WI38 (cell line): Measurements from ENCODE around the gene TTYH2.

Experiments used
- H3K4me3 ChIP-seq: 2 replicates; pipeline ENCODE4 v1.5.1; 2011; ENCODE audit warnings: low read depth, mild to moderate bottlenecking, control low read depth, low read length
- TF ChIP-seq, protein P1 (sequence below): IDR thresholded peaks from 2 replicates; pipeline ENCODE4 v1.5.1; 2012; ENCODE audit warnings: low read depth, mild to moderate bottlenecking, control low read depth, low read length

TTYH2 gene

DNA sequence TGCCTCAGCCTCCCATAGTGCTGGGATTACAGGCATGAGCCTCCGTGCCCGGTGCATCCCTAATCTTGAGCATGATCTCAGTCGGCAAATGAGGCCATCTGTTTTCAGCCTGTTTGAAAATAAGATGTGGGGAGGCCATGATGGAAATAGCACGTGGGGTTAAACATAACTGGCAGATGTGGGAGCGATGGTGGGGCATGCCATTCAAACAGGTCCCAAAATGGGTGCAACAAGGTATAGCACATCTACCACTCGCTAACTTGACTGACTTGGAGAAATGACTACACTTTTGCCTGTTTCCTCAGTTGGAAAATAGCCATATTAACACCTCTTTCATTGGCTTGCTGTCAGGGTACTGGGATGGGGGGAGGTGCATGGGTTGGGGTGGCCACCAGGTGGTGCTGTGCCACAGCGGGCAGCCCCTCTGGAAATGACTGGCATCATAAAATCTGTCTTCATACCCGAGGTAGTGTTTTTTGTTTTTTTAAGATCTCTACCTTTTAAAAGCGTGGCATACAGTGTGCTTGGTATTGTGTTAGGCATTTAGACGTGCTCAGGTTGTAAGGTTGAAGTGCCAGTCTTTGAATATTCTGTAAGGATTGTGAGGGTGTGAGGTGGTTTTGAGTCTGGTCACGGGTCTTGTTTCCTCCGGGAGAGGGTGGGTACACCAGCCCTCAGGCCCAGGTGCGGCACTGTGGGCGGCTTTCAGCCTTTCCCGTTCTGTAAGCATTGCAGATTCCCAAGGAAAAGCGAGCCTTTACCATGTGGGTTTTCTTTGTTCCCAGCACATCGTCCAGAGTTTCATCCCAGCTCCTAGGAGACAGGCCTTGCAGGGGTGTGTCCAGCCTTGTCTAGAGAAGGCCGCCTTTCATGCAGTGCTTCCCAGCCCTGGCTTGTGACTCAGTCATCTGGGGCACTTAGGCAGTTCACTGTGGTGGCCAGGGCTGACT, 2.9 kb upstream of the TTYH2 start:
- H3K4me3 ChIP-seq: no peak overlapping the region

DNA sequence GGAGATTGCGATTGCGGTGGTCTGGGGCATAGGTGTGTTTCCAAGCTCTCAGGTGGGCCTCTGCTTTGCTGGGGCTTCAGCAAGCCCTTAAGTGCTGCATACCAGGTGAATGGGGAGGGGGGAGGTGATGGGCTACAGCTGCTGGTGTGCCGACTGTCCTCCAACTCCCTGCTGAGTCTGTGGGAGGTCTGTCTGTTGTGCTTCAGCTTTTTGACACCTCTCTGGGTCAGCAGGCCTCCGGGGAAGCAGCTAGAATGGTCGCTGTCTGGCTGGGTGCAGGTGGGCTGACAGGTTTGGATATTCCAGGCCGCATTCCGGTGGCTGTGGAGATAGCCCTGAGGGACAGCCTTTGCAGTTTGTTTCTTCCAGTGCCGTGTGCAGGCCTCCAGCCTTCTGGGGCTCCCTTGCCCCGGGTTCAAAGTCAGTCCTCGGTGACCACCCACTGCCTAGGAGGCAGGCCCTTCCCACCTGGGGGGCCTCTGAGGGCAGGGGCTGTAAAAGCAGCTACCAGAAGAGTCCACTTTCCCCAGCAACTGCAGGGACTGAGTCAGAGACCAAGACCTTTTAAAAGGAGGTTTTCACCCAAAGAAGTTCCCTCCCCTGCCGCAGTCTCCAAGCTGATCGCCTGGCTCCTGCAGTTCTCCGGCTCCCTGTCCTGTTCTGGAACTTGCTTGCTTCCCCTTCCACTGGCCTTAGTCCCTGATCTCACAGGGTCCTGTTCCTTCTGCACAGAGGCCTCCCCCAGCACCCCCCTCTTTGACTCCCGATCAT, 2.0 kb upstream of the TTYH2 start:
- peak overlapping the region; percentile 74 for H3K4me3 ChIP-seq
- TF ChIP-seq, protein P1, sequence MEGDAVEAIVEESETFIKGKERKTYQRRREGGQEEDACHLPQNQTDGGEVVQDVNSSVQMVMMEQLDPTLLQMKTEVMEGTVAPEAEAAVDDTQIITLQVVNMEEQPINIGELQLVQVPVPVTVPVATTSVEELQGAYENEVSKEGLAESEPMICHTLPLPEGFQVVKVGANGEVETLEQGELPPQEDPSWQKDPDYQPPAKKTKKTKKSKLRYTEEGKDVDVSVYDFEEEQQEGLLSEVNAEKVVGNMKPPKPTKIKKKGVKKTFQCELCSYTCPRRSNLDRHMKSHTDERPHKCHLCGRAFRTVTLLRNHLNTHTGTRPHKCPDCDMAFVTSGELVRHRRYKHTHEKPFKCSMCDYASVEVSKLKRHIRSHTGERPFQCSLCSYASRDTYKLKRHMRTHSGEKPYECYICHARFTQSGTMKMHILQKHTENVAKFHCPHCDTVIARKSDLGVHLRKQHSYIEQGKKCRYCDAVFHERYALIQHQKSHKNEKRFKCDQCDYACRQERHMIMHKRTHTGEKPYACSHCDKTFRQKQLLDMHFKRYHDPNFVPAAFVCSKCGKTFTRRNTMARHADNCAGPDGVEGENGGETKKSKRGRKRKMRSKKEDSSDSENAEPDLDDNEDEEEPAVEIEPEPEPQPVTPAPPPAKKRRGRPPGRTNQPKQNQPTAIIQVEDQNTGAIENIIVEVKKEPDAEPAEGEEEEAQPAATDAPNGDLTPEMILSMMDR: no peak

More for the DNA sequence above, 2.9 kb upstream of the TTYH2 start:
- TF ChIP-seq, protein P1: peak; percentile 97

DNA sequence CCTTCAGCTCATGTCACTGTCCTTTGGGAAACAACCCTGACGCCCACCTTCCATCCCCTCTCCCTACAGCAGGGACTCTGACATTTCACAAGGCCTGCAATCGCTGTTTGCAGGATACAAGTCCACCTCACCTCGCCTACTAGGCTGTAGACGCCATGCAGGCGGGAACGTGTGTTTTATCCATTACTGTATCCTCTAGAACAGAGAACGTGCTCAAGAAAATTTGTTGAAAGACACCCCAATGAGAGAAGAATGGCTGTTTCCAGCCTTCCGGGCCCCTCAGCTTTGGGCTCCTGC, 1.5 kb upstream of the TTYH2 start:
- H3K4me3 ChIP-seq: peak overlapping the region; percentile 74
- TF ChIP-seq, protein P1: no peak

DNA sequence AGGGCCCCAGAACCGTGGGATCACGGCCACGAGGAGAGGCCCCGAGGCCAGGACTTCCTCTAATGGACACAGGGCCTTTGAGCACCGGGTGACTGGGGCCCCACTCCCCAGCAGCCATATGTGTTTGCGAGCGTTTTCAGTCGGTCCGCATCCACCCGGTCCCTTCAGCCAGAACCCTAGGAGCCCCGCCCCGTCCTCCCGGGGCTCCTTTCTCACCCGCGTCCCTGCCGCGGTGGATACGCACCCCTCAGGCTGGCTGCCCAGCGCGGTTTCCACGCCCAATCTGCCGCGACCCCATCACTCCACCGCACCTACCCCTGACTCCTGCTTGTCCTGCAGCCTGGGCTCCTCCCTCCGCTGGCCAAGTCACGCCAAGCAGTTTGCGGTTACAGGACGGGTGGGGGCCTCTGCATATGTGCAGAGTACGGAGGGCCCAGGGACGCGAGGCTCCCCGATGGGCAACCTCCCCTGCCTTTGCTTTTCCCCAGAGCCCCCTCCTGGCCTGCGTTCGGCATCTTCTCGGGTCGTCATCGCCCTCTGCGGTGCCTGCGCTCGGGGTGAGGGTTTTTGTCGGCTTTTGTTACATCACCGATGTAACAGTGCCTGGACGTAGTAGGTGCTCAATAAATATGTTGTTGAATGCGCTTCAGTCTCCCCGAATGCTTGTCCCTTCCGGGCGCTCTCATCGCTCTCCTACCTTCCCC, 1.0 kb upstream of the TTYH2 start:
- peak overlapping the region; percentile 74 for H3K4me3 ChIP-seq
- TF ChIP-seq, protein P1: no peak

DNA sequence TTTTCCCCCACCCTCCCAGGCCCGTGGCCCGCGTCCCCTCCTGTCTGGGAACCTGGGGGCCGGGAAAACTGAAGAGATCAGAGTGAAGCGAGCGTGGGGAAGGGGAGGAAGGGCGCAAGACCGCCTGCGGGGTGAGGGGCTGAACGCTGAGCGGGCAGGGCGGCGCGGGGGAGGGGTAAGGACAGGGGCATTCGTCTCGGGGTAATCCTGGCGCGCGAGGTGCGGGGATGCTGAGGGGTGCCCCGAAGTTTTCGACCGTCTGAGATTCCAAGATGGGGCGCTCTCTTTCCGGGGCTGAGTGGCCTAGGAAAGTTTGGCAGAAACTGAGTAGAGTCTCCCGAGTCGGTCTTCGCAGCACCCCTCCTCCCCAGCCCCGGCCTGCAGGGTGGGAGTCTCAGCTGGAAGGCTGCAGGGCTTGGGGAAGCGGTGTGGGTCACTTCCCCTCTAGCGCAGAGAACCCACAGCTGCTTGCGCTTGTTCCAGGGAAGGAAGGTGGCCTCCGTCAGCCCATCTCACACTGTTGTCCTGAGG, 555 bp downstream of the TTYH2 start:
- TF ChIP-seq, protein P1: no peak
- peak overlapping the region; percentile 33 for H3K4me3 ChIP-seq

DNA sequence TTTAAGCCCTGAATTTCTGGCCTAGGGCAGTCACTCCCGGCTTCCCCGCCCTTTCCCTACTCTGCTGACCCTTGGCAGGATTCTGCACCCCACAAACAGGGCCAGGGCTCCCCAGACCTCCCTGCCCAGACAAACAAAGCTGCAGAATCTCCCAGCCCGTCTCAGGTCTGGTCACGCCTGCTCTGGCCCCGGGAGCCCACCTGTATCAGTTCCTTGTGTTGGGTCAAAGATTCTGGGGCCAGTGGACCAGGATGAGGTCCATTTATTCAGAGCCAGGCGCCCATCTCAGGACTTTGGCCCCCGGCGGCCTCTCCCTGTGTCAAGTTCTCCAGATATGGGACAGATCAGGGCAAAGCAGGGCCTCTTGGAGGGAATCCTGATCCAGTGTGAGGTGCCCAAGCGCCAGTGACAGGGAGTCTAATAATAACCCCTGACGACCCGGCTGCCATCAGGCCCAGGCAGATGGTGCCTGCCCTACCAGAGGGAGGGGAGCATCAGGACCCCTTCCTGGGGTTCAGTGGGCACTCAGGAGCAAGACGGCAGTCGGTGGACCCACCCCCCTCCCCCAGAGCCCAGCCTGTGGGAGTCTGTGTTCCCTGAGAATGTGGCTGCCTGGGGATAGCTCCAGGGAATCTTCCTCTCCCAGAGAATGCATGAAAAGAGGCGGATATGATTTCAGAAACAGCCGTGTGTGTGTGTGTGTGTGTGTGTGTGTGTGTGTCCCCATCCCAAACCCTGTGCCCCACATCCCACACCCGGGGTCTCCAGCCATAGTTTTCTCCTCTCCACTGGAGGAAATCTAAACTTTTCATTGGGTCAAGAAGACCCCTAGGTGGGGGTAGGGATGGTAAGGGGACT, 1.3 kb downstream of the TTYH2 start:
- H3K4me3 ChIP-seq: no peak overlapping the region
- TF ChIP-seq, protein P1: no peak
